GM20000 (cell line): ENCODE measurements around the gene LRRFIP1.

Experiments
- DNase-seq: peaks from one replicate; pipeline ENCODE4 v3.0.0; 2012; ENCODE audit warnings: low spot score
- TF ChIP-seq, protein P1 (sequence below): IDR thresholded peaks from 2 replicates; pipeline ENCODE4 v1.5.1; 2012; ENCODE audit warnings: mild to moderate bottlenecking, control low read depth; ENCODE audit errors: extremely low read depth, missing control alignments

Gene LRRFIP1

DNA sequence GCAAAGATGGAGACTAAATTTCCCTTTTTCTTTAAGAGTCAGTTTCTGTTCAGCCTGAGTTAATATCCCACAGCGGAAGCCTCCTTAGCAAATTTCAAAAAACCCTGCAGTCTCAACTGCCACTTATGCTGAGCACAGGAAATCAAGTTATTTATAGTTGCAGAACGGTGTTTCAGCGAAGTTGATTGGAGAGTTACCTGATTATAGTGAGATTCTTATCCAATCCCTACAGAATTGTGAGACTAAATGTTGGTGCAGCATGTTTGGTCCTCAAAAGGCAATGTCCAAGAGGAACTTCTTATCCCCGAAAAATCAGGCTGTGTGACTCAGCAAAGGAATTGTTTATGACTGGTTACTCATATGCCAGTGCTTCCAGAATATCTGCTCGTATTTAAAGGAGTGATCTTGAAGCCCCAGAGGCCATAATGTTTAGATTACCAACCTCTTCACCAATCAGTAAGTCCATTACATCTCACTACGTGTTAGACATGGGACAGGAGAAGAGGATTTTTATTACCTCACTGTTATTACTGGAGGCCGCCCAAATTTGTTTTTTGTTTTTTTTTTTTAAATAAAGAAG lies 67.9 kb downstream of the LRRFIP1 start:
- DNase-seq = no peak
- TF ChIP-seq, protein P1, sequence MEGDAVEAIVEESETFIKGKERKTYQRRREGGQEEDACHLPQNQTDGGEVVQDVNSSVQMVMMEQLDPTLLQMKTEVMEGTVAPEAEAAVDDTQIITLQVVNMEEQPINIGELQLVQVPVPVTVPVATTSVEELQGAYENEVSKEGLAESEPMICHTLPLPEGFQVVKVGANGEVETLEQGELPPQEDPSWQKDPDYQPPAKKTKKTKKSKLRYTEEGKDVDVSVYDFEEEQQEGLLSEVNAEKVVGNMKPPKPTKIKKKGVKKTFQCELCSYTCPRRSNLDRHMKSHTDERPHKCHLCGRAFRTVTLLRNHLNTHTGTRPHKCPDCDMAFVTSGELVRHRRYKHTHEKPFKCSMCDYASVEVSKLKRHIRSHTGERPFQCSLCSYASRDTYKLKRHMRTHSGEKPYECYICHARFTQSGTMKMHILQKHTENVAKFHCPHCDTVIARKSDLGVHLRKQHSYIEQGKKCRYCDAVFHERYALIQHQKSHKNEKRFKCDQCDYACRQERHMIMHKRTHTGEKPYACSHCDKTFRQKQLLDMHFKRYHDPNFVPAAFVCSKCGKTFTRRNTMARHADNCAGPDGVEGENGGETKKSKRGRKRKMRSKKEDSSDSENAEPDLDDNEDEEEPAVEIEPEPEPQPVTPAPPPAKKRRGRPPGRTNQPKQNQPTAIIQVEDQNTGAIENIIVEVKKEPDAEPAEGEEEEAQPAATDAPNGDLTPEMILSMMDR = no peak

DNA sequence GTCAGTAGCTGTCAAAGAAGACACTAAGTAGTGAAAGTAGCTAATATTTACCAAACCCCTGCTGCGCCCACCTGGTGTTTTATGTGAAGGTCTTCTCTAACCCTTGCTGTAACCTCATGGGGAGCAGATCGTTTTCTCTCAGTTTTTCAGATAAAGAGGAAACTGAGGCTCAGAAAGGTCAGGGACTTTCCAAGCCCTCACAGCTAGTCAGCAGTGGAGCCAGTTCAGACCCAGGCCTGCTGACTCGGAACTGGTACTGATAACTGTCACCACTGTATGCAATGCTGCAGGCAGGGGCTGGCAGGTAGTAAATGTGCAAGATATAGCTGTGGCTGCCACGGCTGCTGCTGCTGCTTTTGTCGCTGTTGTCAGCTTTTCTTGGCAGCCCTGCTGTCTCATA lies 69.1 kb downstream of the LRRFIP1 start:
- TF ChIP-seq, protein P1 = no peak
- DNase-seq = no peak

DNA sequence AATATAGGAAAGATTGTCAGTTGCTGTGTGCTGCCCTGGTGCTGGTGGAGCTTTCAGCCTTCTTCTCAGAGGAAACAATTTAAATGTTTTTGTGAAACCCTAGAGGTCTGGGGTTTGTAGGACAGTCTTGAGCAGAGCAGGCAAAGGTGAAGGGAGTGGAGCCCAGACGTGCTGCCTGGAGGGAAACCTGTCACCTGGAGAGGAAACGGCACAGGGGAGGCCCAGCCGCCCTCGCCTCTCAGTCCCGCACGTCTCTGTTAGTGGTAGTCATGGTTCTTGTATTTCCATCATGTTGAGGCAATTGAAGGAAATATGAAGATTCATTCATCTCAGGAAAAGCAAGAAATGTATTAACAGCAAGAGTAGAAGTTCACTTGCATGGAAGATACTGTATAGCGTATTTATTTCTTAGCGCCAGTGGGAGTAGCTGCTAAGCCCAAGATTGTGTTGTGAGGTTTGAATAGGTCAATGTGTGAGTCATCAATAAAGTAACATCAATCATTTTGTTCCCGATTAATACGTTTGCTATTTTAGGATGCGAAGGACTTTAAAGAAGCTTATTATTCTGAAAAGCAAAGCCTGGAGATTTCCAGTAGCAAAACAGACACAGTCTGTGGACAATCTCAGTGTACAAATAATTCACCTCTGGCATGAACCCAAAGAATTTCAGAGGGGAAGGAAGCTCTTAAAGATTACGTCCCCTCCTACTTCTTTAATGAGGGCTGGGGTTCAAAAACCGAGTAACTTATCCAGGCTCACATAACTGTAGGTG lies 70.4 kb downstream of the LRRFIP1 start:
- no peak for DNase-seq
- TF ChIP-seq, protein P1 = no peak

DNA sequence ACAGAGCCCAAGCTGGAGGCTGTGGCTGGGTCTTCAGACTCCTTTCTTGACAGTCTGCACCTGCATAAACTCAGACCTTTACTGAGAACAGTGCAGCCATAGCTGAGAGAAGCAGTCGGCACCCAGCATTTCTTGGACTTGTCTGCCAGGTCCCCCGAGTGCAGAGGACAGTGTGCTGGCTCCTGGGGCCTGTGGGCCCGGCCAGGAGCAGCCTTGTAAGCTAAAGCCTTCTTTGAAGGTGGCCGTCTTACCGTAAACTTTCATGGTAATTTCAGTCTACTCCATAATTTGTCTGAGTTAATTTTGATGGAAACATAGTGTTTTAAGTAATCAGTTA lies 70.9 kb downstream of the LRRFIP1 start:
- TF ChIP-seq, protein P1 = no peak
- no peak for DNase-seq

DNA sequence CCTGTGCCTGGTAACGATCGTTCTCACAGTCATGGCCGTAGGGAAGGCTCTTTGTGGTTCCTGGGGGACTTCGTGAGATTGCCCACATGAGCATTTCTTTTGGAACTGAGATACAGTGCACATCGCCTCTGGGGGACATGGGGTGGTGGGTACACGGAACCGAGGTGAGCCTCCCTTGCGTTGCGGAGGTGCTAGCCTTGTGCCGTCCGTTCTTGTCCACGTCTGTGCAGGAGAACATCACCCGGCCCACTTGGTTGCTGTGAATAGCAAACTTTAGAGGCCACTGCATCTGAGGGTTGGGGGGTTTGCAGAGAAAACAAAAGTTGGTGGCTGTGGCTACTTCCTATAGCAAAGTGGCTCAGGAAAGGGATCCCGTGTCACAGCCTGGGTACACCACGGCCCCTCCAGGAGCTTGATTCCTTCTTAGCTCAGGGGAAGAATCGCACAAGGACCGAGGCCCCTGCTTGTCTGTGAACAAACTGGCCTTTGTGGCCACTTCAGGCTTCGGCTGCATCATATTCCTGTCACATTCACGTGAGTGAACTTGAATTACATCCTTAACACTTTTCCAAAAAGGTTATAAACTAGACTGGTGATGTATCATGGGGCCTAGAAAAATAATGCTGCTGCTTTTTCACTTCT lies 72.6 kb downstream of the LRRFIP1 start:
- TF ChIP-seq, protein P1 = no peak
- no peak for DNase-seq

DNA sequence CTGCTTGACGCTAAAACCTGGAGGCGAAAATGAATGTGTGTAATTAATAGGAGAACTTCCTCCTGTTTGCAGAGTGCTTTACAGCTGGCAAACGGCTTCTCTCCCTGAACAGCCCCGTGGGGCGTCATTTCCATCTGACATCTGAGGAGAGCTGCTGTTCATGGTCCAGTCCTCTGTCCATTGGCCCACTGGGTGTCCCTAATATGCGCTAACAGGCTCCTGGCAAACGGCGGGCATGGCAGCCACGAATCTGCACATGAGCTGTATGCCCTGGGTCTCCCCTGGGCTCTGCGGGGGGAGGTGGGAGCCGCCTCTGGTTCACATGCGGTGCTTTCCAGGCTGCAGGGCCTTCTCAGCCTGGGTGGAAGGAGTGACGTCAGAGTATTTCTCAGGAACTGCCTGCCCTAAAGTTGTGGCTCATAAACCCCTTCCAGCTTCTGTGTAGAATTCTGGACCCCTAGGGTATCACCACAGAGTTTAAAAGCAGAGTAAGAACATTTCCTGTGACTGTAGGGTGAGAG lies 73.2 kb downstream of the LRRFIP1 start:
- peak; percentile 60 for DNase-seq
- TF ChIP-seq, protein P1 = no peak

DNA sequence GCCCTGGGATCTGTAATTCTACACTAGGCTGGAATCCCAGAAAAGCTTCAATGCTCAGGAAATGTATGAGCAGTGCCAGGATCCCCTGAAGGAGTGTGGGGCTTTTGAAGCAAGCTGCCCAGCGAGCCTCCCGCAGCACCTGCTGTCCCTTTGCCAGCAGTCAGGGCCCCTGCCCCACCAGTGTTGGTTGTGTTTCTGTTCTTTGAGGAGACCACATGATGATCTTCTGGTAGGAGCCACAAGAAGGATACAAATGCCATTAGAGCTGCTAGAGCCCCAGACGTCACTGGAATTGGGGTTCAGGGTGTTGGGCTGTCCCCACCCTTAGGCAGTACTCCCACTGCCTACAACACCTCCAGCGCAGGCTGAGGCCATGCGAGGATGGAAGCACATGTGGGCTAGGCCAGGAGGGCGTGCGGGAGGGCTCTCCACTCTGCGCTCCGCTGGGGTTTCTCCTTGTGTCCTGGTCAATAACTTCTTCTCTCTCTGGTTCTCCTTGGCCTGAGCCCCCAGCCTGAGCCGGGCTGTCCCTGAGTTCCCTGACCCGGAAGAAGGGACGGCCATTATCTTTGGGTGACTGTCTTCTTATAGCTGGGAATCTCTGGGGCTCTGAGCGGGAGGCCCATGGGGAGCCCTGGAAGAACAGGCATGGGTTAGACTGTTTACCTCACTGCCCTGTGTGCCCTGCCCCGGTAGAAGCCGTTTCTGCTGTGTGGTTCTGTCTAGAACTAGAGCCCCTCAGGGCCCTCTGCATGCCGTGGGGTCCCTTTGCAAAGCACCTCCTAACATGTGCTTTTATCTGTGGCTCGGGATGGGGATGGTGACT lies 73.9 kb downstream of the LRRFIP1 start:
- no peak for DNase-seq
- TF ChIP-seq, protein P1 = no peak
